Measurements from ENCODE around the gene CAMTA1. TPM values are rescaled to one million over a fixed set of nuclear protein-coding genes. Genes with fewer than 3 reads are reported as not detected.

The CAMTA1 gene
- total RNA-seq, 1 experiment from 2014 or later = 60.0 TPM

GRCh38 chr1:6866825-6867224, 81.6 kb downstream of the CAMTA1 start:
- CTCF ChIA-PET = no interaction called here
- H3K27ac Mint-ChIP-seq (ENCODE audit: unreplicated experiment) = no peak overlapping the region
- TF ChIP-seq, protein P1, sequence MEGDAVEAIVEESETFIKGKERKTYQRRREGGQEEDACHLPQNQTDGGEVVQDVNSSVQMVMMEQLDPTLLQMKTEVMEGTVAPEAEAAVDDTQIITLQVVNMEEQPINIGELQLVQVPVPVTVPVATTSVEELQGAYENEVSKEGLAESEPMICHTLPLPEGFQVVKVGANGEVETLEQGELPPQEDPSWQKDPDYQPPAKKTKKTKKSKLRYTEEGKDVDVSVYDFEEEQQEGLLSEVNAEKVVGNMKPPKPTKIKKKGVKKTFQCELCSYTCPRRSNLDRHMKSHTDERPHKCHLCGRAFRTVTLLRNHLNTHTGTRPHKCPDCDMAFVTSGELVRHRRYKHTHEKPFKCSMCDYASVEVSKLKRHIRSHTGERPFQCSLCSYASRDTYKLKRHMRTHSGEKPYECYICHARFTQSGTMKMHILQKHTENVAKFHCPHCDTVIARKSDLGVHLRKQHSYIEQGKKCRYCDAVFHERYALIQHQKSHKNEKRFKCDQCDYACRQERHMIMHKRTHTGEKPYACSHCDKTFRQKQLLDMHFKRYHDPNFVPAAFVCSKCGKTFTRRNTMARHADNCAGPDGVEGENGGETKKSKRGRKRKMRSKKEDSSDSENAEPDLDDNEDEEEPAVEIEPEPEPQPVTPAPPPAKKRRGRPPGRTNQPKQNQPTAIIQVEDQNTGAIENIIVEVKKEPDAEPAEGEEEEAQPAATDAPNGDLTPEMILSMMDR (IDR thresholded peaks at IDR 0.05; ENCODE audit: insufficient read depth in 1 of 2, low read depth in 1 of 2, low read length in 1 of 2, severe bottlenecking in 1 of 2, unreplicated experiment in 1 of 2) = no peak
- BruUV-seq (replicated peaks) = no TSS peak
- Histone ChIP-seq H3K27me3 (replicated peaks; ENCODE audit: control insufficient read depth, insufficient read depth, low read length) (no peaks in the 10 kb centered on the region), H3K36me3 (ENCODE audit: control insufficient read depth, insufficient read depth, low read length) (no peaks in the 10 kb centered on the region), H3K4me1 (no peaks in the 10 kb centered on the region), H3K9me3 (no peaks in the 10 kb centered on the region), H3K4me3 (ENCODE audit: low read depth, low read length) (no peak overlapping the region)
- no peak for DNase-seq
- POLR2A ChIA-PET = no interaction called here
- no peak overlapping the region for H3K4me3 Mint-ChIP-seq (ENCODE audit: unreplicated experiment)
- H3K4me1 Mint-ChIP-seq (ENCODE audit: low read depth, unreplicated experiment) = no peaks in the 10 kb centered on the region
- no peaks in the 10 kb centered on the region for H3K36me3 Mint-ChIP-seq (ENCODE audit: insufficient read depth, unreplicated experiment)
- H3K9me3 Mint-ChIP-seq (ENCODE audit: unreplicated experiment) = no peaks in the 10 kb centered on the region
- H3K27me3 Mint-ChIP-seq (ENCODE audit: insufficient read depth, unreplicated experiment) = no peaks in the 10 kb centered on the region
- intact Hi-C loops (cut with micrococcal nuclease; ENCODE audit: unreplicated experiment) = no loop called here

DNA sequence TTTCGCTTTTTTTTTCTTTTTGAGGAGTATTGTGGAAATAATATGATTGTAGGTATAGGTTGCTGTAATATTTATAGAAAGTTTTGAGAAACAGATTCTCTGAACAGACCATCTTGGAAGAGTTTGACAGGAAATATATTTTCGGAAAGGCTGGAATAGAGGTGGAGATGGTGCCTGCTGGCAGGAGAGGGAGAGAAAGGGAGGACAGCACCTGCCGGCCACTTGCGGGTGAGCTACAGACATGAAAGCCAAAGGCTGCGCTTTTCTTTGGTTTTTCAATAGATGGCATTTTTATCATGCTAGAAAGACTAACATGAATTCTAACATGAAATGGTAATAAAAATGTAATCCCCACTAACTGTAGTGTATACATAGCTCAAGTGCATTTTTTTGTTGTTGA, 82.1 kb downstream of the CAMTA1 start:
- no peak for DNase-seq

DNA sequence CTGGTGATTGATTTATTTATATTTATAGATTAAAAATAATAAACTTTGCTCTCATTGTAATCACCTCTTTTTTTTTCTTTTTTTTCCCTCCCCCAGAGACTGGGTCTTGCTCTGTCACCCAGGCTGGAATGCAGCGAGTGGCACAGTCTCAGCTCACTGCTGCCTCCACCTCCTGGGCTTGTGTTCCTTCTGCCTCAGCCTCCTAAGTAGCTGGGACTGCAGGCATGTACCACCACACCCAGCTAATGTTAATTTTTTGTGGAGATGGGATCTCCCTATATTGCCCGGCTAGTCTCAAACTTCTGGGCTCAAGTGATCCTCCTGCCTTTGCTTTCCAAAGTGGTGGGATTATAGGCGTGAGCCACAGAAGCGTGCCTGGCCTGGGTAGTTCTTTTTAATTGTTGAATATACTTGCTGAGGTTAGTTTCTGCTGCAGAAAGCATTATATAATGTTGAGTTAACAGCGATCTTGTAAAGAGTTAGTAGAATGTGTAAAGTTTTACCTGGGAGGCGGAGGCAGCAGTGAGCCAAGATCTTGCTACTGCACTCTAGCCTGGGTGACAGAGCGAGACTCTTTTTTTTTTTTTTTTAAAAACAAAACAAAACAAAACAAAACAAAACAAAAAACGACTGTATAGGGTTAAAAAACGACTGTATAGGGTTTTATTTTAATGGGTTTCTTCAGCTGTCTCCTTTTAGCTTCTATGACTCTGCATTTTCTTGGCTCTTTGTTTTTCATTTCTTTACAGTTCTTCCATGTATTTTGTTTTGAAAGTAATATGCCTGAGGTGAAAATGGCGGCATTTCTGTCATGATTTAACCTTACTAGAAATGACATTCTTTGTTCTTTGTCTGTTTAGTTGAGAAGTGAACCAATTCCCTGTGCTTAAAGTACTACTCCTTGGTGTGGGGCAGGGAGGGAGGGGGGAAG, 82.7 kb downstream of the CAMTA1 start:
- Mint-ChIP-seq H3K27ac (ENCODE audit: unreplicated experiment) (no peak overlapping the region), H3K27me3 (ENCODE audit: insufficient read depth, unreplicated experiment) (no peaks in the 10 kb centered on the region), H3K4me3 (ENCODE audit: unreplicated experiment) (no peak overlapping the region), H3K9me3 (ENCODE audit: unreplicated experiment) (no peaks in the 10 kb centered on the region), H3K36me3 (ENCODE audit: insufficient read depth, unreplicated experiment) (no peaks in the 10 kb centered on the region), H3K4me1 (ENCODE audit: low read depth, unreplicated experiment) (no peaks in the 10 kb centered on the region)
- POLR2A ChIA-PET = no interaction called here
- TF ChIP-seq, protein P1 (IDR thresholded peaks at IDR 0.05; ENCODE audit: insufficient read depth in 1 of 2, low read depth in 1 of 2, low read length in 1 of 2, severe bottlenecking in 1 of 2, unreplicated experiment in 1 of 2) = no peak
- Histone ChIP-seq H3K27me3 (replicated peaks; ENCODE audit: control insufficient read depth, insufficient read depth, low read length) (no peaks in the 10 kb centered on the region), H3K9me3 (no peaks in the 10 kb centered on the region), H3K4me3 (ENCODE audit: low read depth, low read length) (no peak overlapping the region), H3K36me3 (ENCODE audit: control insufficient read depth, insufficient read depth, low read length) (no peaks in the 10 kb centered on the region), H3K4me1 (no peaks in the 10 kb centered on the region)
- no TSS peak for BruUV-seq (replicated peaks)
- intact Hi-C loops (cut with micrococcal nuclease; ENCODE audit: unreplicated experiment) = no loop called here
- no peak for DNase-seq
- CTCF ChIA-PET = no interaction called here

More for the DNA sequence above, 82.1 kb downstream of the CAMTA1 start:
- Mint-ChIP-seq H3K9me3 (ENCODE audit: unreplicated experiment) (no peaks in the 10 kb centered on the region), H3K36me3 (ENCODE audit: insufficient read depth, unreplicated experiment) (no peaks in the 10 kb centered on the region), H3K27ac (ENCODE audit: unreplicated experiment) (no peak overlapping the region), H3K4me1 (ENCODE audit: low read depth, unreplicated experiment) (no peaks in the 10 kb centered on the region), H3K4me3 (ENCODE audit: unreplicated experiment) (no peak overlapping the region), H3K27me3 (ENCODE audit: insufficient read depth, unreplicated experiment) (no peaks in the 10 kb centered on the region)
- Histone ChIP-seq H3K4me3 (ENCODE audit: low read depth, low read length) (no peak overlapping the region), H3K4me1 (no peaks in the 10 kb centered on the region), H3K9me3 (no peaks in the 10 kb centered on the region), H3K36me3 (ENCODE audit: control insufficient read depth, insufficient read depth, low read length) (no peaks in the 10 kb centered on the region), H3K27me3 (replicated peaks; ENCODE audit: control insufficient read depth, insufficient read depth, low read length) (no peaks in the 10 kb centered on the region)
- ChIA-PET POLR2A (no interaction called here), CTCF (no interaction called here)
- intact Hi-C loops (cut with micrococcal nuclease; ENCODE audit: unreplicated experiment) = no loop called here
- TF ChIP-seq, protein P1 (IDR thresholded peaks at IDR 0.05; ENCODE audit: insufficient read depth in 1 of 2, low read depth in 1 of 2, low read length in 1 of 2, severe bottlenecking in 1 of 2, unreplicated experiment in 1 of 2) = no peak
- BruUV-seq (replicated peaks) = no TSS peak
